ENCODE measurements around the gene CALCOCO2. TPM values are rescaled to one million over a fixed set of nuclear protein-coding genes. Genes with fewer than 3 reads are reported as not detected.

The CALCOCO2 gene
- total RNA-seq, 2 experiments from 2014 or later = 165 to 170 TPM

Other genes with a start within 250 kb of the CALCOCO2 start
- 10 to 100 TPM; 11.9 to 12.9 TPM for gene HOXB3, start 240.8 kb upstream of the CALCOCO2 start, total RNA-seq
- gene HOXB5, start 237.3 kb upstream of the CALCOCO2 start, total RNA-seq = under 1 TPM in 1 of 2 experiments, not detected in 1; 0.16 TPM
- 1 to 10 TPM in 1 of 2 experiments, under 1 TPM in 1; 0.58 to 1.1 TPM for gene HOXB6, start 226.0 kb upstream of the CALCOCO2 start, total RNA-seq
- gene HOXB7, start 220.0 kb upstream of the CALCOCO2 start, total RNA-seq = 1 to 10 TPM; 1.7 TPM
- gene HOXB8, start 215.7 kb upstream of the CALCOCO2 start, total RNA-seq = 1 to 10 TPM in 1 of 2 experiments, under 1 TPM in 1; 0.38 to 1.4 TPM
- gene HOXB9, start 204.7 kb upstream of the CALCOCO2 start, total RNA-seq = 10 to 100 TPM in 1 of 2 experiments, 1 to 10 TPM in 1; 8.4 to 19.6 TPM
- gene PRAC1, start 108.5 kb upstream of the CALCOCO2 start, total RNA-seq = not detected
- gene PRAC2, start 107.8 kb upstream of the CALCOCO2 start, total RNA-seq = not detected
- not detected for gene HOXB13, start 102.3 kb upstream of the CALCOCO2 start, total RNA-seq
- gene TTLL6, start 13.8 kb upstream of the CALCOCO2 start, total RNA-seq = not detected
- gene ATP5MC1, start 61.8 kb downstream of the CALCOCO2 start, total RNA-seq = 100 to 1,000 TPM in 1 of 2 experiments, 10 to 100 TPM in 1; 78.2 to 103 TPM
- 10 to 100 TPM; 73.7 to 90.6 TPM for gene UBE2Z, start 77.4 kb downstream of the CALCOCO2 start, total RNA-seq
- 100 to 1,000 TPM; 125 to 127 TPM for gene SNF8, start 113.8 kb downstream of the CALCOCO2 start, total RNA-seq
- gene GIP, start 137.6 kb downstream of the CALCOCO2 start, total RNA-seq = not detected
- gene IGF2BP1, start 166.3 kb downstream of the CALCOCO2 start, total RNA-seq = not detected